Measurements from ENCODE around the gene SUCLG1.

- TF ChIP-seq POLR2A (IDR thresholded peaks at IDR 0.05; ENCODE audit: low read length) (no peak), GATA1 (IDR thresholded peaks at IDR 0.05; ENCODE audit: low read depth, low read length) (no peak)
These were observed 64.5 kb downstream of the SUCLG1 start for GRCh38 chr2:84394628-84395027.

Measured in erythroblast (primary cell).